ENCODE measurements around the gene TECPR1. TPM values are rescaled to one million over a fixed set of nuclear protein-coding genes. Genes with fewer than 3 reads are reported as not detected.

The TECPR1 gene
- total and polyA plus RNA-seq, 2 of the 8 experiments (the other 6 are each of a cell fraction or from before 2014, with no cell fraction given) = 1.3 to 11.1 TPM

GRCh38 chr7:98189559-98189958, 62.5 kb downstream of the TECPR1 start (continued):
- TF ChIP-seq CHD7 (IDR thresholded peaks at IDR 0.05; ENCODE audit: insufficient replicate concordance, low read length) = no peak
- TF ChIP-seq TBP (IDR thresholded peaks at IDR 0.05; ENCODE audit: low read depth, low read length) = no peak
- no peak for TF ChIP-seq POU5F1 (IDR thresholded peaks at IDR 0.05; ENCODE audit: low read depth, low read length)
- no peak for TF ChIP-seq CHD1 (IDR thresholded peaks at IDR 0.05; ENCODE audit: low read depth, low read length)
- TF ChIP-seq POLR2AphosphoS5 (IDR thresholded peaks at IDR 0.05; ENCODE audit: low read depth, low read length) = no peak
- no peak for TF ChIP-seq GABPA (IDR thresholded peaks at IDR 0.05; ENCODE audit: borderline replicate concordance, insufficient read depth, low read length)
- no peak for TF ChIP-seq SIX5 (IDR thresholded peaks at IDR 0.05; ENCODE audit: low read depth, low read length)
- no peak for TF ChIP-seq SP2 (IDR thresholded peaks at IDR 0.05; ENCODE audit: low read length)
- TF ChIP-seq NANOG (IDR thresholded peaks at IDR 0.05; ENCODE audit: insufficient read depth, low read depth, low read length, poor library complexity, severe bottlenecking) = no peak
- no peak for TF ChIP-seq MAFK (IDR thresholded peaks at IDR 0.05; ENCODE audit: low read depth, low read length)
